Measurements from ENCODE around the gene NOL7. TPM values are rescaled to one million over a fixed set of nuclear protein-coding genes. Genes with fewer than 3 reads are reported as not detected.
A peak's percentile ranks its signal among the peaks of the same experiment; 100 is the strongest.

The NOL7 gene
- total RNA-seq, 1 donor from 2014 or later, result 49.1 TPM

DNA sequence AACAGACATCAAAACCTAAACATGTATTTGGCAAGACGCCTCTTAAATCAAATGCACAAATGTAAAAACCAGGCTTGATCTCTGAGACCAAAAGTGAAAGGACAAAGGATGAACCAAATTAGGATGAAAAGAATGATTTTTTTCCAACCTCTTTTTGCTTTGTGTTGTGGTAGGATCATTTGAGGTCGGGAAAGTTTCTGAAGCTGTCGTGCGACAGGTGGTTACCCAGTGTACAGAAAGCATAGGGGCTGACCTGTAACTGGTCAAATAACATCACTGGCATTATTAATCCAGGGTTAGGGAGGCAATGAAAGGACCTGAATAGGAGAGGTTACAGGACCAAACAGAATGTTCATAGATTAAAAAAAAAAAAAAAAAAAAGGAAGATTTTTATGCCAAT, 18.1 kb upstream of the NOL7 start:
- Mint-ChIP-seq H3K27me3 (ENCODE audit: low read depth) (no peaks in the 10 kb centered on the region), H3K27ac (ENCODE audit: unreplicated experiment) (peak overlapping the region; percentile 55), H3K4me3 (ENCODE audit: unreplicated experiment) (no peak overlapping the region), H3K4me1 (ENCODE audit: low read depth) (no peaks in the 10 kb centered on the region), H3K9me3 (ENCODE audit: low read depth) (no peaks in the 10 kb centered on the region), H3K36me3 (ENCODE audit: low read depth) (peaks cover 31% of the 10 kb centered on the region)
- TF ChIP-seq, protein P1, sequence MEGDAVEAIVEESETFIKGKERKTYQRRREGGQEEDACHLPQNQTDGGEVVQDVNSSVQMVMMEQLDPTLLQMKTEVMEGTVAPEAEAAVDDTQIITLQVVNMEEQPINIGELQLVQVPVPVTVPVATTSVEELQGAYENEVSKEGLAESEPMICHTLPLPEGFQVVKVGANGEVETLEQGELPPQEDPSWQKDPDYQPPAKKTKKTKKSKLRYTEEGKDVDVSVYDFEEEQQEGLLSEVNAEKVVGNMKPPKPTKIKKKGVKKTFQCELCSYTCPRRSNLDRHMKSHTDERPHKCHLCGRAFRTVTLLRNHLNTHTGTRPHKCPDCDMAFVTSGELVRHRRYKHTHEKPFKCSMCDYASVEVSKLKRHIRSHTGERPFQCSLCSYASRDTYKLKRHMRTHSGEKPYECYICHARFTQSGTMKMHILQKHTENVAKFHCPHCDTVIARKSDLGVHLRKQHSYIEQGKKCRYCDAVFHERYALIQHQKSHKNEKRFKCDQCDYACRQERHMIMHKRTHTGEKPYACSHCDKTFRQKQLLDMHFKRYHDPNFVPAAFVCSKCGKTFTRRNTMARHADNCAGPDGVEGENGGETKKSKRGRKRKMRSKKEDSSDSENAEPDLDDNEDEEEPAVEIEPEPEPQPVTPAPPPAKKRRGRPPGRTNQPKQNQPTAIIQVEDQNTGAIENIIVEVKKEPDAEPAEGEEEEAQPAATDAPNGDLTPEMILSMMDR (IDR thresholded peaks at IDR 0.05), result no peak
- DNase-seq (ENCODE audit: low spot score), result no peak

DNA sequence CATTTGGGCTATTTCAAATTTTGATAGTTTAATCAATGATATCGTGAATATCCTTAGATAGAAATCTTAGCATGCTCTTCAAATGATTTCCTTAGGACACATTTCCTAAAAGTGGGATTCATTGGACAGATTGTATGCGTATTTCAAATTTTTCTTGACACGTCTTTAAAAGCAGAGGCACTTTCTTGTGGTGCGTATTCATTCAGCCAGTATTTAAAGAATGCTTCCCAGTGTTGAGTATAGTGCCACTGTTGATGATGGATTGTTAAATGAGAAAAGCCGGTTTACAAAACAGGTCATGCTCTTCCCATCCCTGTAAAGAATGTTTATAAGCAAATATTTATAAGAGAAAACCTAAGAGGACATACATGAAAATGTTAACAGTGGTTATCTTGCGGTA, 15.1 kb upstream of the NOL7 start:
- Mint-ChIP-seq H3K9me3 (ENCODE audit: low read depth) (no peaks in the 10 kb centered on the region), H3K4me1 (ENCODE audit: low read depth) (no peaks in the 10 kb centered on the region), H3K27ac (ENCODE audit: unreplicated experiment) (no peak overlapping the region), H3K36me3 (ENCODE audit: low read depth) (peaks cover 32% of the 10 kb centered on the region), H3K27me3 (ENCODE audit: low read depth) (no peaks in the 10 kb centered on the region), H3K4me3 (ENCODE audit: unreplicated experiment) (no peak overlapping the region)
- DNase-seq (ENCODE audit: low spot score), result no peak
- TF ChIP-seq, protein P1 (IDR thresholded peaks at IDR 0.05), result no peak

DNA sequence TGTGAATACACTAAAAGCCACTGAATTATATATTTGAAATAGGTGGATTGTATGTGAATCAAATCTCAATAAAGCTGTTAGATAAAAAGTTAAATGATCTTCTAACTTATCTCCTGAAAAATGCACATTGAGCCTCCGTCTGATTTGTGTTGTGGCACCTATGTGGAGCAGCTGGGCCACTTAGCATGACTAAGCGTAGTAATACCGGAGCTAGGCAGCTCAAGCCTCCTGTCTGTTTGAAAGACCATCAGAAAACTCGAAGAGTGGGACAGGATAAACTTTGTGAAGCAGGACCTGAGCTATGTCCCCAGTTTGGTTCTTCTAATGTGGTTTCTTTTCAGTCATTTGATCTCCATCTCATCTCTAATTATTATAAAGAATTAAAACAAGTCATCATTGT, 11.0 kb upstream of the NOL7 start:
- TF ChIP-seq, protein P1 (IDR thresholded peaks at IDR 0.05), result no peak
- DNase-seq (ENCODE audit: low spot score), result no peak
- Mint-ChIP-seq H3K36me3 (ENCODE audit: low read depth) (peaks cover 23% of the 10 kb centered on the region), H3K27me3 (ENCODE audit: low read depth) (no peaks in the 10 kb centered on the region), H3K4me3 (ENCODE audit: unreplicated experiment) (no peak overlapping the region), H3K9me3 (ENCODE audit: low read depth) (no peaks in the 10 kb centered on the region), H3K4me1 (ENCODE audit: low read depth) (no peaks in the 10 kb centered on the region), H3K27ac (ENCODE audit: unreplicated experiment) (no peak overlapping the region)

DNA sequence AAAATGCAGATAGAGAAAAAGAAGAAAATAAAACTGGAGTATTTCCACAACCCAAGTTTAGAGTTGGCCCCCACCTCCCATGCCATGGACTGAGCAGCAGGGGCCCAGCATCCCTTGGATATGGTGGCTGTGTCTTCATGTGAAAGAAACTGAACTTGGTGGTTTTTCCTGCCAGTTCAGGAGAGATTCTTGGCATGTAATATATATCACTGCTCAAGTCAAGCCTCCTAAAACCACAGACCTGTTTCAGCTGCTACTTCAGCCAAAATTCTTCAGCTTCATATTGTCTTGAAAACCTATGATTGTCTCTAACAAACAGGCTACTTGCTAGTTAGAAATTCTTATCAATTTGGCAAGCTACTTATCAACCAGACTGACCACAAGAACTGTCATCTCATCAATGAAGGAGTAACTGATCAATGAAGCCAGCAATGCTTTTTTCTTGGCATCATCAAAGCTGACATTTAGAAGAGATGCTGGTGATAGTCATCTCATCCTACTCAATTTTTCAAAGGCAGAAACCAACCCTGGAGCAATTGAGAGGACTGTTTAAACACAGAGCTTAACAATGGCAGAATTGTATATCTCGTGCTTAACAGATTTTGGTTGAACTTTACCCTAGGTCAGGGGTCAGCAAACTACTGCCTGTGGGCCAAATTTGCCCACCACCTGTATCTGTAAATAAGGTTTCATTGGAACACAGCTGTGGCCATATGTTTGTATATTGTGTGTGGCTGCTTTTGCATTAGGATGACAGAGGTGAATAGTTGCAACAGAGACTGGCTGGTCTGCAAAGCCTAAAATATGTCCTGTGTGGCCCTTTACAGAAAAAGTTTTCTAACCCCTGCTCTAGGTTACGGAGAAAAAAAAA, 10.4 kb upstream of the NOL7 start:
- Mint-ChIP-seq H3K4me3 (ENCODE audit: unreplicated experiment) (no peak overlapping the region), H3K9me3 (ENCODE audit: low read depth) (no peaks in the 10 kb centered on the region), H3K4me1 (ENCODE audit: low read depth) (no peaks in the 10 kb centered on the region), H3K36me3 (ENCODE audit: low read depth) (peaks cover 20% of the 10 kb centered on the region), H3K27ac (ENCODE audit: unreplicated experiment) (no peak overlapping the region), H3K27me3 (ENCODE audit: low read depth) (no peaks in the 10 kb centered on the region)
- TF ChIP-seq, protein P1 (IDR thresholded peaks at IDR 0.05), result no peak
- DNase-seq (ENCODE audit: low spot score), result no peak

DNA sequence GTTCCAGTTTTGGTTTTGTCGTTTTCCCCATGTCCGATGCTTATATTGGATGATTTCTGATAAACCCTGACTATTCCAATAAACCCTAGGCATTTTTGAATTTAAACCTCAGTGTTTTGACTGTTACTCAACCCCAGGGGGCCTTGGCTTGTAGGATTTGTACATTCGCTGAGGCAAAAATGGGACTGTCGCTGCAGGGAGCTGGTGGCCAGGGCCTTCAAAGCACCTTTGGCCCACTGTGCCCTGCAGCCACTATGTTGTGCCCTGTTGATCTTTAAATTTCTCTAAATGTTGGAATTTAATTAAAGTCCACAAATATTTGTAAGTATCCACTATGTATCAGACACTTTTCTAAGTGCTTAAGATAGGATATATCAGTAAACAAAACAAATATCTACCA, 9.5 kb upstream of the NOL7 start:
- no peak for DNase-seq (ENCODE audit: low spot score)
- Mint-ChIP-seq H3K9me3 (ENCODE audit: low read depth) (no peaks in the 10 kb centered on the region), H3K36me3 (ENCODE audit: low read depth) (peaks cover 18% of the 10 kb centered on the region), H3K4me1 (ENCODE audit: low read depth) (no peaks in the 10 kb centered on the region), H3K4me3 (ENCODE audit: unreplicated experiment) (no peak overlapping the region), H3K27me3 (ENCODE audit: low read depth) (no peaks in the 10 kb centered on the region), H3K27ac (ENCODE audit: unreplicated experiment) (no peak overlapping the region)
- TF ChIP-seq, protein P1 (IDR thresholded peaks at IDR 0.05), result no peak

Measured in chondrocyte (in vitro differentiated cells).